ENCODE measurements around the gene CNTN1.

The CNTN1 gene

DNA sequence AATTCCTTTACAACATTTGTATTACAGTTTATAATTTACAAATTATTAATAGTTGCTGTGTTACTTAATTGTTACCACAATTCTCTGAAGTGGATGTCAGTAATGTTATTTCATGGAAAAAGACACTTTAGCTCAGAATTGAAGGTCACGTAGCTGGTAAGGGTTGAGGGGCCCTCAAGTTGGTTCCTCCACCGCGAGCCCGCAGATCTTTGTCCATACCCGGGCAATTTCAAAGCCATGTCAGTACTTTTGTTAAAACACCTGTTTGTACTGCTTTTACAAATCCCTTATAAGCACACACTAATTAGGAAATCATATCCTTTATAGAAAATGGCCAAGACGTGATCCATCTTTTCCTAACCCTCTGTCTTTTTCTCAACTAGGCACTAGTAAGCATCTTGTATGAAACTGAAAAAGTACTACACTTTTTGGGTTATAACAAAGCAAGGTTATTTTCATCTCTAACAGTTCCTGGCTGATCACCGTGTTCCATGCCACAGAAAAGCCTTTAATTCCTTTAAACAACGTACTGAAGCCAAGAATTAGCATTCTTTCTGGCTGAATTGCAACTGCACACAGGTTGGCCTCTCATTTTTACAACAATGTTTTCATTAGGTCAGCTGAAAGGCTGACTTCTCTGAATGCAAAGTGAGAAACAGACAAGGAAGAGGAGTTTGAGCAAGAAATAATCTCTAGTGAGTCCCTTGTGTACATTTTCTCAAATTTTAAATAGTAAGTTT lies 76.1 kb downstream of the CNTN1 start:
- no peak for DNase-seq (ENCODE audit: extremely low read depth in 1 of 2, low read depth in 1 of 2)

DNA sequence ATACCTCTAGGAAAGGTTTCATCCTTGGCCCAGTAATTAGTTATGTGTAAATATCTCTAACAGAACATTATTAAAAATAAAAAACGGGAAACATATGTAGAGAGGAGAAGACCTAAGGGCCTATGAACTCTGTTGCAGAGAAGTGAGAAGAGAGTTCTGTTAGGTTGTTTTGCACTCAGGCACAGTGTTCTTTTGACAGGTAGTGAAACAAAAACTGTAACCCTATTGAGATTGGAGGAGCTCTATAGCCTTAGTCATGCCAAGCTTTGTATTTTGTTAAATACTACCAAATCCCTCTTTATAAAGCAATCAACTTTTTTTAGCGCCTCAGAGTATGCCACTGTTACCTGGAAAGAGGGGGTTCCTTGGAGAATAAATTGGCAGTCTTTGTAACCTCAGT lies 77.6 kb downstream of the CNTN1 start:
- DNase-seq (ENCODE audit: extremely low read depth in 1 of 2, low read depth in 1 of 2), result no peak

DNA sequence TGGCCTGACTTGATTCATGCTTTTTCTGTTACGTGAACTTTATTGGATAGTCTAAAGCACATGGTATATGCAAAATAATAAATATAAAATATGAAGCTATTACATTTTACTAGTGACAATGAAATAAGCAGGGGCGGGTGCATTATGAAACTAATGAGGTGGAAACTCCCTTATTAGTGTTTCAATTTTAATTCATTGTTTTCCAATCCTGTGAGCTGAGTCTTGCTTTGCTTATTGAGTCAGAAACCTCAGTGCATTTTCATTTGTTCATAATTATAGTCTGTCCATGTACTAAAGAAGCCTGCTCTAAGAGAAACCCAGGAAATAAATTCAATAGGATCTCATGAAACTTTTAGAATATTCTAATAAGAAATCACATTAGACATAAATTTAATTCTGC lies 78.5 kb downstream of the CNTN1 start:
- DNase-seq (ENCODE audit: extremely low read depth in 1 of 2, low read depth in 1 of 2), result no peak

GRCh38 chr12:40775661-40776060 lies 83.4 kb downstream of the CNTN1 start:
- no peak for DNase-seq (ENCODE audit: extremely low read depth in 1 of 2, low read depth in 1 of 2)

DNA sequence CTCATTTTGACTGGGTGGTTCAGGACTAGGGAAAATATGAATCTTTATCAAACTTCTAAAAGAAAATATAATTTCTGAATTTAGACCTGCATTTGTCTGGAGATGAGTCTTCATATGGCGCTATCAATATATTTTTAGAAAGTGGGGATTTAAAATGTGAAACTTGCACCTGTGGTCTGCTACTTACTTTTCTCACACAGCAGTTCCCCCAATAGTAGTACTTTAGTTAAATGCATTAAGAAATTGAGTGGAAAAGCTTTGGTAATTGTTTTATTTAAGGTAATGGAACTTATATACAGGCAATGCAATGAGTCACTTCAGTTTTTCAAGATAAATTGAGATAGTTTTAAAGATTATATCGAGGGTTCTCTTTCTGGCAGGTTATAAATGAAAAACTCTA lies 91.9 kb downstream of the CNTN1 start:
- DNase-seq (ENCODE audit: extremely low read depth in 1 of 2, low read depth in 1 of 2), result no peak

- no peak for DNase-seq (ENCODE audit: extremely low read depth in 1 of 2, low read depth in 1 of 2)
Observed at GRCh38 chr12:40788276-40788675, 96.0 kb downstream of the CNTN1 start.

GRCh38 chr12:40792792-40793386 lies 100.7 kb downstream of the CNTN1 start:
- no peak for DNase-seq (ENCODE audit: extremely low read depth in 1 of 2, low read depth in 1 of 2)

GRCh38 chr12:40793471-40793870 lies 101.2 kb downstream of the CNTN1 start:
- DNase-seq (ENCODE audit: extremely low read depth in 1 of 2, low read depth in 1 of 2), result no peak

DNA sequence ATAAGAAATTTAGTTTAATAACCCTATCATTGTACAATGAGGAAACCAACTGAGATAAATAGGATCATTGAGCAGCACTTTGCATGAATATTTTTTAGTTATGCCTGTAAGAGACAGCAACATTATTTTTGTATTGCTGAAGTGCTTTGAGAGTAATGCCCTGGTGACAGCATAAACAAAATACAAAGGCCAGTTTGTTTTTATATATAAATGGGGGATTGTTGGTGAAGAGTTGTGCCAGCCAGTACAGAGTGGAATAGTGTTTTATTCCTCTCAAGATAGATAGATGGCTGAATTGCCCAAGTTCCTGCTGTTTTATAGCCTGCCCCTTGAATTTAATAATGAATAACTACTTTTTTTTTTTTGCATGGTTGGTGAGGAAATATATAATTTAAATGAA lies 101.8 kb downstream of the CNTN1 start:
- DNase-seq (ENCODE audit: extremely low read depth in 1 of 2, low read depth in 1 of 2), result no peak

GRCh38 chr12:40801082-40801481 lies 108.8 kb downstream of the CNTN1 start:
- no peak for DNase-seq (ENCODE audit: extremely low read depth in 1 of 2, low read depth in 1 of 2)

DNA sequence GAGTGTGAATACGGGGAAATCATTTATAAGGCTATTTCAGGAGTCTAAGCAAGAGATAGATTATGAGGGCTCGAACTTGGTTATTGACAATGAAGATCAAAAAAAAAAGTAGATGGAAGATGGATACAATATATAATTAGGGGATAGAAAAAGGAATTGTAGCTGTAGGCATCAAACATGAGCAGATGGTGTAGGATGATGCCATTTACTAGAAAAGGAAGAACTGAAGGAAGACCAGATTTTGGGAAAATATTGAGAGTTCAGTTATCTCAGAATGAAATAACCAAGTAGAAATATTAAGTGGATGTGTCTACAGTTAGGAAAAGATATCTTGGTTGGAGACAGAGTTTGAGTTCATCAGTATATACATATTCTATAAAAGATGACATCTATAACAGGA lies 109.6 kb downstream of the CNTN1 start:
- DNase-seq (ENCODE audit: extremely low read depth in 1 of 2, low read depth in 1 of 2), result no peak

DNA sequence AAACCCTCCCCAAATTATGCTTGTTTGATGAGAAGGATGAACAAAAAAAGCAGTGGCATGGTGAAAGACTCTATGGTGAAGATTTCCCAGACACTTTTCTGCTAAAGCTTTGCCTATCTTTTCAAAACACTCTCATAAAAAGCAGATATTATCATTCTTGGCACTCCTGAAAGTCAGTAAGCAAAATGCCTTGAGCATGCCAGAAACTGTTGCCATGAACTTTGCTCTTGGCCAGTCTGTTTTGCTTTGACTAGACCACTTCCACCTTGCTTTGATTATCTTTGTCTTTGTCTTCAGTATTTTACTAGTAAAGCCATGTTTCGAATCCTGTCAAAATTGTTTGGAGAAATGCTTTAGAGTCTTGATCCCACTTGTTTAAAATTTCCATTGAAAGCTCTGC lies 110.4 kb downstream of the CNTN1 start:
- DNase-seq (ENCODE audit: extremely low read depth in 1 of 2, low read depth in 1 of 2), result no peak

DNA sequence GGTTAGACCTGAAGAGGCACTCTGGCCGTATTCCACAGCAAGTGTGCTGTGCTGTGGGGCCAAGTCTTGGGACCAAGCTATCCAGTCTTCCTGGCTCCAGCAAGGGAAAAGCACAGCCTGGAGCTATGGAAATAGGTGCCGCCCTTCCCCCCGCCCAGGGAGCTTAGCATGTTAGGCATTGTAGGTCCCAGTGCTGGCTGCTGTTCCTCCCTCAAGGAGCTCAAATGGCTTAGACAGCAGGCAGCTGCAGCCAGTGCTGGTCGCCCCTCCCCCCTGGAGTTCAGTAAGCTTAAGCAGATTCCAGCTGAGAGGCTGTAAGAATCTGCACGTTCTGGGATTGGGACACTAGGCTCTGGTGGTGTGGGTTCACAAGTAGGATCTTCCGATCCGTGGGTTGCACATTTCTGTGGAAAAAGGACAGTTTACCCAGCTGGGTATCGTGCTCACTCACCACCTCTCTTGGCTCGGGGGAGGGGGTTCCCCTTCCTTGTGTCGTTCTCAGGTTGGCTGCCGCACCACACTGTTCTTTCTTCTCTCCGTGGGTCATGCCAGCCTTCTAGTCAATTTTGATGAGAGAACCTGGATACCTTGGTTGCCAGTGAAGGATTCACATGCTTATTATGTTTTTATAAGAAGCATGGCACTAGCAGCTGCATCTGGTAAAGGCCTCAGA lies 127.3 kb downstream of the CNTN1 start:
- DNase-seq (ENCODE audit: extremely low read depth in 1 of 2, low read depth in 1 of 2), result no peak

DNA sequence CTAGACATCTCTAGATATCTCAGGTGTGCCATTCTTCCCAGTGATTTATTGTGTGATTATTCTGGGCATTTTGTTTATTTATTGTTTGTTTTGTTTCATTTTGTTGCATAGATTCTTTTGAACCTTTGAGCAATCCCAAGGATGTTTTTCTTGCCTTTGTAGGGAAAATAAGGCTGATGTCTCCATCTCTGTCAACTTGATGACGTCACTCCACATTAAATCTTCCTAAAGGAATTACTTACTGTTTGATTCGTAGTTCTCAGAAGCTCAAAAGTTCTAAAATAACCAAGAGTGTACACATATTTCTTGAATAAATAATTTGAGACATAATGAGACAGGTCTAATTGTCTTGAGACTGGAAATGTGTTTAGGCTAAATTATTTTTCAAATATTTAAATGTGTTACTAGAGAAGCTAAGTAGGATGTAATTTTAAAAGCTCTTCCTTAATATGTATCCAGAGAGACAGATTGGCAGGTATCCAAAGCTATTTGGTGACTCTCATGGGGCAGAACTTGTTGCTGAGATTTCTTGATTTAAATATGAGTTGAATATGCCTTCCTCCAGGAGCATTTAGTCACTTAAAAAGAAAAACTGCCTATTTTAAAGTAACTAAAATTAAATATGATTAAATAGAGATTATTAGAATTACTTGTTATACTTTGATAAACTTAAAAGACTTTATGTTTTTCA lies 128.7 kb downstream of the CNTN1 start:
- no peak for DNase-seq (ENCODE audit: extremely low read depth in 1 of 2, low read depth in 1 of 2)

DNA sequence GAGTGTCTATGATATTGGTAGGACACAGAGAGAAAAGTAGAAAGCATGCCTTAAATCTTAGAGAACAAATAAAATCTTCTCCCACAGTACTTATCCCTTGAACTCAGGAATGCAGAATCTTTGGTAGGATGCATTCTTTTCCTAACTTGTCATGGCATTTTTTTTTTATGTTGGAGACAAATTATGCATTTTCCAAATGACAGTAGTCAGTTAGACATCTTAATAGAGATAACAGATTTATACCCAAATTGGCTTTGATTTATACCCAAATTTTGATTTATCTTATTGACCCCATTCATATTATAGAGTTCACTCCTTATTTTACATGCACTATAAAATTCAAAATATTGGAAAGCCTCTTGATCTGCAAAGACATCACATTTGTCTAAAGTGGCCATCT lies 132.9 kb downstream of the CNTN1 start:
- no peak for DNase-seq (ENCODE audit: extremely low read depth in 1 of 2, low read depth in 1 of 2)

GRCh38 chr12:40827683-40828592 lies 135.7 kb downstream of the CNTN1 start:
- no peak for DNase-seq (ENCODE audit: extremely low read depth in 1 of 2, low read depth in 1 of 2)

- no peak for DNase-seq (ENCODE audit: extremely low read depth in 1 of 2, low read depth in 1 of 2)
Observed at GRCh38 chr12:40828593-40828990, 136.4 kb downstream of the CNTN1 start.

GRCh38 chr12:40829738-40830144 lies 137.5 kb downstream of the CNTN1 start:
- no peak for DNase-seq (ENCODE audit: extremely low read depth in 1 of 2, low read depth in 1 of 2)

- DNase-seq (ENCODE audit: extremely low read depth in 1 of 2, low read depth in 1 of 2), result no peak
Observed at GRCh38 chr12:40831916-40832315, 139.7 kb downstream of the CNTN1 start.

DNA sequence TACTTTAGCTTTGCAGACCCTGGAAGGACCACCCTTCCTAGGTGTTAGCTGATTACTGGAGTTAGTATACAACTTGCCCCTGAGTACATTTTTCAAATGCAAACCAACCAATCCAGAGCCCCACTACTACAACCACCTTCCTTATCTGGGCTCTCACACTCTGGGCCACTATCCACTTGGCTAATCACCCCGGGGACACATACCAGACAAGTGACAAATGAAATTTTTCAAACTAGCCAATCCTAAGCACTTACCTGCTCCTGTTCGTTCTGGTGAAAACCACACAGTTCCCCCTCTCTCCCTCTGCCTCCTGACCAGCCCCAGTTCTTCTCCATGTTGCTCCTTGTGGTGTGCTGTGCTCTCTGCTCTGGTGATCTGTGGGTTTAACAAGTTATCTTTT lies 140.4 kb downstream of the CNTN1 start:
- DNase-seq (ENCODE audit: extremely low read depth in 1 of 2, low read depth in 1 of 2), result no peak

DNA sequence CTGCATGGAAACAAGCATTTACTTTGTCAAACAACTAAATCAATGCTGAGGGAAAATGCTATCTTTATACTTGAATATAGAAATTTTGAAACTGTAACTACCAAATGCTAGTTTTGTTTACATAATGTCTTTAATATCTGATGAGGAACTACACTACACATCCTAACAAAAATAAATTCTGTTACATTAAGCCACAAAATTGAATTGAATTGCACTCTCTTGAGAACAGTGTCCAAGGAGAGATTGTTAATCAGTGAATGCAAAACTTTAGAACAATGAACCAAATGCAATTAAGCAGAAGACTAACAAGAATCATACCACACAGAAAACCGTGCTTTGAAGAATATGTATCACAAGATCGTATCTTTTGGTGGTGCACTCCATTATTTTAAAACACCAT lies 141.6 kb downstream of the CNTN1 start:
- no peak for DNase-seq (ENCODE audit: extremely low read depth in 1 of 2, low read depth in 1 of 2)
